ENCODE results near the gene TEX14.

Gene TEX14

GRCh38 chr17:58734040-58734439 is 42.2 kb upstream of the TEX14 start:
- H3K4me2 ChIP-seq (ENCODE audit: insufficient read depth, low read length): no peak overlapping the region
- ATAC-seq (ENCODE audit: insufficient read depth, low read depth) (no peak), DNase-seq (no peak)
- no peak overlapping the region for H3K9ac ChIP-seq (ENCODE audit: low read depth, low read length)
- H3K4me3 ChIP-seq (ENCODE audit: low read depth in 1 of 2, low read length in 2 of 2): no peak overlapping the region
- H3K9me3 ChIP-seq (ENCODE audit: insufficient read depth, low read length, severe bottlenecking): no peaks in the 10 kb centered on the region
- no peaks in the 10 kb centered on the region; the same call in 1 of the 2 replicates for H3K36me3 ChIP-seq (ENCODE audit: insufficient read depth, low read length)
- no peaks in the 10 kb centered on the region for H3K4me1 ChIP-seq (ENCODE audit: insufficient read depth, low read length)
- no peak overlapping the region for H3K27ac ChIP-seq (ENCODE audit: low read length)
- no peak for TF ChIP-seq CTCF (IDR thresholded peaks at IDR 0.05; ENCODE audit: borderline replicate concordance, extremely low read depth, low read length, poor library complexity, severe bottlenecking)
- no peak for TF ChIP-seq EZH2 (IDR thresholded peaks at IDR 0.05; ENCODE audit: borderline replicate concordance, low read depth, low read length, severe bottlenecking)
- no peak overlapping the region for H2AFZ ChIP-seq (ENCODE audit: low read depth, low read length)
- H4K20me1 ChIP-seq (ENCODE audit: insufficient read depth, low read length): no peaks in the 10 kb centered on the region
- H3K27me3 ChIP-seq (ENCODE audit: insufficient read depth, low read length, poor library complexity): no peaks in the 10 kb centered on the region
- no peaks in the 10 kb centered on the region for H3K79me2 ChIP-seq (ENCODE audit: insufficient read depth, low read length)

- TF ChIP-seq EZH2 (IDR thresholded peaks at IDR 0.05; ENCODE audit: borderline replicate concordance, low read depth, low read length, severe bottlenecking) (no peak), CTCF (IDR thresholded peaks at IDR 0.05; ENCODE audit: borderline replicate concordance, extremely low read depth, low read length, poor library complexity, severe bottlenecking) (no peak)
- no peak overlapping the region for H3K27ac ChIP-seq (ENCODE audit: low read length)
- no peak overlapping the region for H3K4me2 ChIP-seq (ENCODE audit: insufficient read depth, low read length)
- H3K9ac ChIP-seq (ENCODE audit: low read depth, low read length): no peak overlapping the region
- H3K4me3 ChIP-seq (ENCODE audit: low read depth in 1 of 2, low read length in 2 of 2): no peak overlapping the region
- no peaks in the 10 kb centered on the region for H3K4me1 ChIP-seq (ENCODE audit: insufficient read depth, low read length)
- H3K36me3 ChIP-seq (ENCODE audit: insufficient read depth, low read length): no peaks in the 10 kb centered on the region; the same call in 1 of the 2 replicates
- ATAC-seq (ENCODE audit: insufficient read depth, low read depth): no peak
- H3K79me2 ChIP-seq (ENCODE audit: insufficient read depth, low read length): no peaks in the 10 kb centered on the region
- no peaks in the 10 kb centered on the region for H3K27me3 ChIP-seq (ENCODE audit: insufficient read depth, low read length, poor library complexity)
- H2AFZ ChIP-seq (ENCODE audit: low read depth, low read length): no peak overlapping the region
- no peaks in the 10 kb centered on the region for H3K9me3 ChIP-seq (ENCODE audit: insufficient read depth, low read length, severe bottlenecking)
- no peak for DNase-seq
- H4K20me1 ChIP-seq (ENCODE audit: insufficient read depth, low read length): no peaks in the 10 kb centered on the region
These were observed 39.1 kb upstream of the TEX14 start for GRCh38 chr17:58730937-58731336.

- ATAC-seq (ENCODE audit: insufficient read depth, low read depth): no peak
- no peaks in the 10 kb centered on the region for H4K20me1 ChIP-seq (ENCODE audit: insufficient read depth, low read length)
- H3K27me3 ChIP-seq (ENCODE audit: insufficient read depth, low read length, poor library complexity): no peaks in the 10 kb centered on the region
- no peak for TF ChIP-seq EZH2 (IDR thresholded peaks at IDR 0.05; ENCODE audit: borderline replicate concordance, low read depth, low read length, severe bottlenecking)
- no peak for TF ChIP-seq CTCF (IDR thresholded peaks at IDR 0.05; ENCODE audit: borderline replicate concordance, extremely low read depth, low read length, poor library complexity, severe bottlenecking)
- H3K4me1 ChIP-seq (ENCODE audit: insufficient read depth, low read length): no peaks in the 10 kb centered on the region
- peaks cover 5% of the 10 kb centered on the region; the same call in 1 of the 2 replicates for H3K36me3 ChIP-seq (ENCODE audit: insufficient read depth, low read length)
- no peak overlapping the region for H2AFZ ChIP-seq (ENCODE audit: low read depth, low read length)
- no peaks in the 10 kb centered on the region for H3K79me2 ChIP-seq (ENCODE audit: insufficient read depth, low read length)
- H3K9me3 ChIP-seq (ENCODE audit: insufficient read depth, low read length, severe bottlenecking): no peaks in the 10 kb centered on the region
- H3K27ac ChIP-seq (ENCODE audit: low read length): no peak overlapping the region
- DNase-seq: no peak
- no peak overlapping the region for H3K4me2 ChIP-seq (ENCODE audit: insufficient read depth, low read length)
- no peak overlapping the region for H3K4me3 ChIP-seq (ENCODE audit: low read depth in 1 of 2, low read length in 2 of 2)
- H3K9ac ChIP-seq (ENCODE audit: low read depth, low read length): no peak overlapping the region
These were observed 37.0 kb upstream of the TEX14 start for GRCh38 chr17:58728798-58729197.

- Histone ChIP-seq H3K9me3 (ENCODE audit: insufficient read depth, low read length, severe bottlenecking) (no peaks in the 10 kb centered on the region), H2AFZ (ENCODE audit: low read depth, low read length) (no peak overlapping the region), H3K4me1 (ENCODE audit: insufficient read depth, low read length) (no peaks in the 10 kb centered on the region), H3K27ac (ENCODE audit: low read length) (no peak overlapping the region), H3K36me3 (ENCODE audit: insufficient read depth, low read length) (peaks cover 32% of the 10 kb centered on the region), H3K4me3 (ENCODE audit: low read depth in 1 of 2, low read length in 2 of 2) (no peak overlapping the region), H3K27me3 (ENCODE audit: insufficient read depth, low read length, poor library complexity) (no peaks in the 10 kb centered on the region), H3K4me2 (ENCODE audit: insufficient read depth, low read length) (no peak overlapping the region), H3K9ac (ENCODE audit: low read depth, low read length) (no peak overlapping the region), H3K79me2 (ENCODE audit: insufficient read depth, low read length) (no peaks in the 10 kb centered on the region), H4K20me1 (ENCODE audit: insufficient read depth, low read length) (no peaks in the 10 kb centered on the region)
- ATAC-seq (ENCODE audit: insufficient read depth, low read depth): no peak
- no peak for DNase-seq
- no peak for TF ChIP-seq CTCF (IDR thresholded peaks at IDR 0.05; ENCODE audit: borderline replicate concordance, extremely low read depth, low read length, poor library complexity, severe bottlenecking)
- TF ChIP-seq EZH2 (IDR thresholded peaks at IDR 0.05; ENCODE audit: borderline replicate concordance, low read depth, low read length, severe bottlenecking): no peak
These were observed 30.9 kb upstream of the TEX14 start for GRCh38 chr17:58722696-58723095.

All from DND-41 (cell line).